Hepatocyte (in vitro differentiated cells): ENCODE results near the gene ITGA7.

Experiments used
- CTCF ChIP-seq: fragments of 200-600 bp; sonication (generic); IDR thresholded peaks from 2 replicates; pipeline ENCODE4 v1.5.1; 2016; ENCODE audit warnings: antibody characterized with exemption, mild to moderate bottlenecking; ENCODE audit not compliant: poor library complexity
- EZH2 ChIP-seq: fragments of 200-600 bp; sonication (generic); IDR thresholded peaks from 2 replicates; pipeline ENCODE4 v1.6.1; 2016; ENCODE audit warnings: antibody characterized with exemption, mild to moderate bottlenecking, borderline replicate concordance

- no peak for TF ChIP-seq CTCF
- no peak for TF ChIP-seq EZH2
Observed at GRCh38 chr12:55746913-55747231, 39.2 kb upstream of the ITGA7 start.
